Endothelial cell of umbilical vein (primary cell): ENCODE results near the gene KLHL1. TPM values are rescaled to one million over a fixed set of nuclear protein-coding genes. Genes with fewer than 3 reads are reported as not detected.

Experiments used
- BruUV-seq: library from RNA; stranded (reverse); fragments of 400-500 nt; replicated peaks from 2 replicates; lab custom pipeline; 2021; lab: Mats Ljungman, UMichigan
- CTCF ChIA-PET: fragments of 300-600, 350-600 bp; sonication (Branson Sonifier 250); formaldehyde crosslinking; loops from one replicate; lab custom pipeline; 2021; ENCODE audit warnings: antibody characterized with exemption, inconsistent platforms; lab: Charles Lee
- POLR2A ChIA-PET: fragments of 300-600, 350-600 bp; sonication (Branson Sonifier 250); formaldehyde crosslinking; loops from one replicate; lab custom pipeline; 2021; ENCODE audit warnings: antibody characterized with exemption, inconsistent platforms; lab: Charles Lee
- DNase-seq: peaks from one replicate; pipeline ENCODE4 v3.0.0-alpha.2; 2011; ENCODE audit warnings: low read depth, low spot score
- FAIRE-seq: peaks from 2 replicates; lab custom pipeline; 2011; peaks lifted over from hg19 to GRCh38; lab: Jason Lieb, UNC
- H2AFZ ChIP-seq: 2 replicates; pipeline ENCODE4 v1.6.0; 2012; ENCODE audit warnings: low read depth, low read length, control low read depth, inconsistent platforms
- H3K27ac ChIP-seq: 2 replicates; pipeline ENCODE4 v1.5.1; 2011; ENCODE audit warnings: low read depth, mild to moderate bottlenecking, control low read depth, low read length, moderate library complexity; ENCODE audit not compliant: insufficient read depth
- H3K27me3 ChIP-seq, 2 experiments: 2 replicates each; pipeline versions ENCODE4 v1.6.0 to v1.6.1; 2011; ENCODE audit warnings: low read length in 2 of 2, mixed read lengths in 1 of 2; ENCODE audit not compliant: control insufficient read depth in 2 of 2, insufficient read depth in 2 of 2
- H3K36me3 ChIP-seq, 2 experiments: 2 replicates in 1 of 2; 3 replicates in 1 of 2; pipeline ENCODE4 v1.5.1; 2011; ENCODE audit warnings: low read length in 2 of 2, mild to moderate bottlenecking in 1 of 2, moderate library complexity in 1 of 2; ENCODE audit not compliant: control insufficient read depth in 2 of 2, insufficient read depth in 2 of 2; ENCODE audit errors: extremely low read depth in 1 of 2
- H3K4me1 ChIP-seq: 3 replicates; pipeline ENCODE4 v1.5.1; 2011; ENCODE audit warnings: mild to moderate bottlenecking, low read length; ENCODE audit not compliant: control insufficient read depth, insufficient read depth; ENCODE audit errors: extremely low read depth
- H3K4me2 ChIP-seq: 2 replicates; pipeline ENCODE4 v1.6.1; 2011; ENCODE audit warnings: low read length, control low read depth, mixed read lengths; ENCODE audit not compliant: insufficient read depth
- H3K4me3 ChIP-seq, 3 experiments: fragments of 200-600 bp in 1 of 3; sonication (generic), shearing (Covaris generic) in 1 of 3; replicated peaks in 1 of 3; 2 replicates each; pipeline ENCODE4 v1.5.1; 2011 to 2016; ENCODE audit warnings: control low read depth in 3 of 3, low read length in 3 of 3, mild to moderate bottlenecking in 2 of 3, inconsistent platforms in 1 of 3, low read depth in 1 of 3, moderate library complexity in 1 of 3; ENCODE audit not compliant: insufficient read depth in 1 of 3
- H3K79me2 ChIP-seq: 2 replicates; pipeline ENCODE4 v1.6.0; 2012; ENCODE audit warnings: low read length, inconsistent platforms; ENCODE audit not compliant: control insufficient read depth, insufficient read depth
- H3K9ac ChIP-seq: replicated peaks from 2 replicates; pipeline ENCODE3; 2011; ENCODE audit warnings: low read length, control low read depth; ENCODE audit not compliant: insufficient read depth; ENCODE audit errors: extremely low read depth
- H3K9me1 ChIP-seq: replicated peaks from 3 replicates; pipeline ENCODE4 v1.6.0; 2011; ENCODE audit warnings: mild to moderate bottlenecking, low read length; ENCODE audit not compliant: control insufficient read depth, insufficient read depth; ENCODE audit errors: extremely low read depth
- H3K9me3 ChIP-seq: replicated peaks from 2 replicates; pipeline ENCODE4 v1.5.1; 2012; ENCODE audit warnings: low read length, inconsistent platforms; ENCODE audit not compliant: control insufficient read depth, insufficient read depth
- H4K20me1 ChIP-seq: replicated peaks from 2 replicates; pipeline ENCODE3; 2011; ENCODE audit warnings: mild to moderate bottlenecking, low read length; ENCODE audit not compliant: control insufficient read depth, insufficient read depth; ENCODE audit errors: extremely low read depth
- CTCF ChIP-seq, 2 donors: IDR thresholded peaks; 1 replicate in 1 of 2; 2 replicates in 1 of 2; pipeline ENCODE4 v1.5.1; 2011; ENCODE audit warnings: low read length in 2 of 2, mild to moderate bottlenecking in 2 of 2, moderate library complexity in 2 of 2, control low read depth in 1 of 2, inconsistent platforms in 1 of 2, low read depth in 1 of 2; ENCODE audit not compliant: insufficient read depth in 1 of 2; ENCODE audit errors: extremely low read depth in 1 of 2
- FOS ChIP-seq: IDR thresholded peaks from 2 replicates; pipeline ENCODE4 v1.6.1; 2011; ENCODE audit warnings: mild to moderate bottlenecking, low read length, moderate library complexity, borderline replicate concordance; ENCODE audit not compliant: insufficient read depth
- GATA2 ChIP-seq: IDR thresholded peaks from 2 replicates; pipeline ENCODE4 v1.7.0; 2011; ENCODE audit warnings: low read depth, mild to moderate bottlenecking, moderate library complexity, mixed read lengths, low read length; ENCODE audit not compliant: insufficient read length, insufficient read depth
- JUN ChIP-seq: IDR thresholded peaks from 2 replicates; pipeline ENCODE4 v1.6.1; 2011; ENCODE audit warnings: borderline replicate concordance, low read depth; ENCODE audit not compliant: insufficient read length, insufficient read depth
- MAX ChIP-seq: IDR thresholded peaks from 2 replicates; pipeline ENCODE4 v1.6.1; 2011; ENCODE audit not compliant: insufficient read depth, insufficient read length
- POLR2A ChIP-seq: IDR thresholded peaks from 2 replicates; pipeline ENCODE4 v1.6.1; 2012; ENCODE audit warnings: low read depth, mild to moderate bottlenecking, control low read depth, low read length
- POLR2AphosphoS5 ChIP-seq: IDR thresholded peaks from 2 replicates; pipeline ENCODE4 v1.6.1; 2012; ENCODE audit warnings: low read depth, mild to moderate bottlenecking, control low read depth, low read length, moderate library complexity; ENCODE audit not compliant: insufficient read depth
- dilution Hi-C: fragments of 300-500 bp; cut with MboI; formaldehyde crosslinking; loops from one replicate; pipeline ENCODE4 v1.15.0; 2019; ENCODE audit warnings: low sequenced_read_pairs; ENCODE audit not compliant: extremely low pct_ligation_motif_present
- intact Hi-C: fragments of 100-400 bp; cut with micrococcal nuclease; formaldehyde crosslinking; loops from one replicate; pipeline ENCODE4 v1.10.0; 2022
- polyA plus RNA-seq, 4 experiments: library from polyadenylated mRNA; depleted of rRNA in 3 of 4; stranded (reverse) in 3 of 4; unstranded in 1 of 4; fragments of >200 nt; gene quantifications; 2 replicates each; pipeline versions ENCODE4 v1.2.1 to v1.2.3, GENCODE V29; 2011 to 2012; ENCODE audit warnings: missing spikeins in 1 of 4
- total RNA-seq: library from RNA; stranded (reverse); gene quantifications from 2 replicates; pipeline ENCODE4 v1.2.3, GENCODE V29; 2021

Gene KLHL1
- total and polyA plus RNA-seq, 2 donors (not counting 3 experiments of a cell fraction or from before 2014, with no cell fraction given): not detected

- dilution Hi-C loops: no loop called here
Observed at GRCh38 chr13:69737129-69737935, 370.9 kb downstream of the KLHL1 start.

GRCh38 chr13:69721631-69722030 lies 386.6 kb downstream of the KLHL1 start:
- Histone ChIP-seq H3K4me3 (no peak overlapping the region), H3K4me2 (no peak overlapping the region), H3K36me3 (no peaks in the 10 kb centered on the region), H3K9ac (no peak overlapping the region), H3K9me3 (no peaks in the 10 kb centered on the region), H4K20me1 (no peaks in the 10 kb centered on the region), H3K27ac (no peak overlapping the region), H3K27me3 (no peaks in the 10 kb centered on the region), H3K4me1 (no peaks in the 10 kb centered on the region), H2AFZ (no peak overlapping the region), H3K9me1 (no peaks in the 10 kb centered on the region), H3K79me2 (no peaks in the 10 kb centered on the region)
- DNase-seq (no peak), FAIRE-seq (no peak)
- dilution Hi-C loops (no loop called here), intact Hi-C loops (no loop called here)
- ChIA-PET POLR2A (no interaction called here), CTCF (no interaction called here)
- TF ChIP-seq POLR2AphosphoS5 (no peak), MAX (no peak), POLR2A (no peak), FOS (no peak), CTCF (IDR thresholded peaks at IDR 0.05; ENCODE audit: extremely low read depth in 1 of 2, insufficient read depth in 1 of 2, low read depth in 1 of 2, low read length in 2 of 2) (no peak), GATA2 (no peak)
- no TSS peak for BruUV-seq

More at GRCh38 chr13:69737129-69737935, 370.9 kb downstream of the KLHL1 start:
- TF ChIP-seq POLR2A (no peak), JUN (no peak)
- Histone ChIP-seq H3K9me1 (no peaks in the 10 kb centered on the region), H3K79me2 (no peaks in the 10 kb centered on the region), H4K20me1 (no peaks in the 10 kb centered on the region), H3K9me3 (no peaks in the 10 kb centered on the region), H2AFZ (no peak overlapping the region), H3K36me3 (no peaks in the 10 kb centered on the region), H3K9ac (no peak overlapping the region), H3K4me2 (no peak overlapping the region), H3K27me3 (no peaks in the 10 kb centered on the region), H3K27ac (no peak overlapping the region), H3K4me3 (no peak overlapping the region), H3K4me1 (no peaks in the 10 kb centered on the region)
- FAIRE-seq (no peak), DNase-seq (no peak)
- CTCF ChIA-PET: no interaction called here
- POLR2A ChIA-PET: no interaction called here
- intact Hi-C loops: no loop called here
- no TSS peak for BruUV-seq
